ENCODE measurements around the gene FIBCD1. TPM values are rescaled to one million over a fixed set of nuclear protein-coding genes. Genes with fewer than 3 reads are reported as not detected.
A peak's percentile ranks its signal among the peaks of the same experiment; 100 is the strongest.

The FIBCD1 gene
- total RNA-seq, 1 experiment from 2014 or later: 6.6 TPM

DNA sequence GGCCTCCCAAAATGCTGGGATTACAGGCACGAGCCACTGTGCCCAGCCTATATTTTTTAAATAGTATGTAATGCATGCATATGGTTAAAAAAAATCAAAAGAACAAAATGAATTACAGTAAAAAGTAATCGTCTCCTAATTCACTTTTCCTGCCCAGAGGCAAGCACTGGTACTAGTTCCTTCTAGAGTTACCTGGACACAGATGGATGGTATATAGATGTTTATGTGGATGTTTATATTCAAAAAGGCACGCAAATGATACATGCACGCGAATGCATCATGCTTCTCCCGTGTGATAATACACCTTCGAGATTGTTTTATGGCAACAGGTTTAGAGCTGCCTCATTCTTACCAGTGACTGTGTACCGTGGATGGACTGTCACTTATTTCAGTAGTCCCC is 82.6 kb downstream of the FIBCD1 start:
- Mint-ChIP-seq H3K4me3 (no peak overlapping the region), H3K36me3 (peaks cover 35% of the 10 kb centered on the region), H3K9me3 (no peaks in the 10 kb centered on the region), H3K27ac (0 out of 2 replicates have a peak overlapping the region, but pooled peaks have one; percentile 27), H3K4me1 (peaks cover 23% of the 10 kb centered on the region), H3K27me3 (ENCODE audit: low read depth) (no peaks in the 10 kb centered on the region)
- DNase-seq (ENCODE audit: low spot score): no peak
- POLR2A ChIA-PET: no interaction called here
- CTCF ChIA-PET: no interaction called here
- TF ChIP-seq ESRRA (CRISPR knock-in tag; IDR thresholded peaks at IDR 0.05; ENCODE audit: borderline replicate concordance): no peak
- TF ChIP-seq, protein P1, sequence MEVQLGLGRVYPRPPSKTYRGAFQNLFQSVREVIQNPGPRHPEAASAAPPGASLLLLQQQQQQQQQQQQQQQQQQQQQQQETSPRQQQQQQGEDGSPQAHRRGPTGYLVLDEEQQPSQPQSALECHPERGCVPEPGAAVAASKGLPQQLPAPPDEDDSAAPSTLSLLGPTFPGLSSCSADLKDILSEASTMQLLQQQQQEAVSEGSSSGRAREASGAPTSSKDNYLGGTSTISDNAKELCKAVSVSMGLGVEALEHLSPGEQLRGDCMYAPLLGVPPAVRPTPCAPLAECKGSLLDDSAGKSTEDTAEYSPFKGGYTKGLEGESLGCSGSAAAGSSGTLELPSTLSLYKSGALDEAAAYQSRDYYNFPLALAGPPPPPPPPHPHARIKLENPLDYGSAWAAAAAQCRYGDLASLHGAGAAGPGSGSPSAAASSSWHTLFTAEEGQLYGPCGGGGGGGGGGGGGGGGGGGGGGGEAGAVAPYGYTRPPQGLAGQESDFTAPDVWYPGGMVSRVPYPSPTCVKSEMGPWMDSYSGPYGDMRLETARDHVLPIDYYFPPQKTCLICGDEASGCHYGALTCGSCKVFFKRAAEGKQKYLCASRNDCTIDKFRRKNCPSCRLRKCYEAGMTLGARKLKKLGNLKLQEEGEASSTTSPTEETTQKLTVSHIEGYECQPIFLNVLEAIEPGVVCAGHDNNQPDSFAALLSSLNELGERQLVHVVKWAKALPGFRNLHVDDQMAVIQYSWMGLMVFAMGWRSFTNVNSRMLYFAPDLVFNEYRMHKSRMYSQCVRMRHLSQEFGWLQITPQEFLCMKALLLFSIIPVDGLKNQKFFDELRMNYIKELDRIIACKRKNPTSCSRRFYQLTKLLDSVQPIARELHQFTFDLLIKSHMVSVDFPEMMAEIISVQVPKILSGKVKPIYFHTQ (CRISPR knock-in tag; IDR thresholded peaks at IDR 0.05): no peak
- no peak for TF ChIP-seq ZNF317 (CRISPR knock-in tag; IDR thresholded peaks at IDR 0.05; ENCODE audit: borderline replicate concordance, low read depth)
- TF ChIP-seq, protein P2, sequence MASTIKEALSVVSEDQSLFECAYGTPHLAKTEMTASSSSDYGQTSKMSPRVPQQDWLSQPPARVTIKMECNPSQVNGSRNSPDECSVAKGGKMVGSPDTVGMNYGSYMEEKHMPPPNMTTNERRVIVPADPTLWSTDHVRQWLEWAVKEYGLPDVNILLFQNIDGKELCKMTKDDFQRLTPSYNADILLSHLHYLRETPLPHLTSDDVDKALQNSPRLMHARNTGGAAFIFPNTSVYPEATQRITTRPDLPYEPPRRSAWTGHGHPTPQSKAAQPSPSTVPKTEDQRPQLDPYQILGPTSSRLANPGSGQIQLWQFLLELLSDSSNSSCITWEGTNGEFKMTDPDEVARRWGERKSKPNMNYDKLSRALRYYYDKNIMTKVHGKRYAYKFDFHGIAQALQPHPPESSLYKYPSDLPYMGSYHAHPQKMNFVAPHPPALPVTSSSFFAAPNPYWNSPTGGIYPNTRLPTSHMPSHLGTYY (CRISPR knock-in tag; IDR thresholded peaks at IDR 0.05): no peak
- TF ChIP-seq NFATC4 (CRISPR knock-in tag; IDR thresholded peaks at IDR 0.05): no peak
- TF ChIP-seq, protein P3, sequence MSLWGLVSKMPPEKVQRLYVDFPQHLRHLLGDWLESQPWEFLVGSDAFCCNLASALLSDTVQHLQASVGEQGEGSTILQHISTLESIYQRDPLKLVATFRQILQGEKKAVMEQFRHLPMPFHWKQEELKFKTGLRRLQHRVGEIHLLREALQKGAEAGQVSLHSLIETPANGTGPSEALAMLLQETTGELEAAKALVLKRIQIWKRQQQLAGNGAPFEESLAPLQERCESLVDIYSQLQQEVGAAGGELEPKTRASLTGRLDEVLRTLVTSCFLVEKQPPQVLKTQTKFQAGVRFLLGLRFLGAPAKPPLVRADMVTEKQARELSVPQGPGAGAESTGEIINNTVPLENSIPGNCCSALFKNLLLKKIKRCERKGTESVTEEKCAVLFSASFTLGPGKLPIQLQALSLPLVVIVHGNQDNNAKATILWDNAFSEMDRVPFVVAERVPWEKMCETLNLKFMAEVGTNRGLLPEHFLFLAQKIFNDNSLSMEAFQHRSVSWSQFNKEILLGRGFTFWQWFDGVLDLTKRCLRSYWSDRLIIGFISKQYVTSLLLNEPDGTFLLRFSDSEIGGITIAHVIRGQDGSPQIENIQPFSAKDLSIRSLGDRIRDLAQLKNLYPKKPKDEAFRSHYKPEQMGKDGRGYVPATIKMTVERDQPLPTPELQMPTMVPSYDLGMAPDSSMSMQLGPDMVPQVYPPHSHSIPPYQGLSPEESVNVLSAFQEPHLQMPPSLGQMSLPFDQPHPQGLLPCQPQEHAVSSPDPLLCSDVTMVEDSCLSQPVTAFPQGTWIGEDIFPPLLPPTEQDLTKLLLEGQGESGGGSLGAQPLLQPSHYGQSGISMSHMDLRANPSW (CRISPR knock-in tag; conservative IDR thresholded peaks at IDR 0.05; ENCODE audit: low read depth): no peak
- no peak for TF ChIP-seq HMGA2 (CRISPR knock-in tag; IDR thresholded peaks at IDR 0.05)
- TF ChIP-seq PRRX2 (CRISPR knock-in tag; IDR thresholded peaks at IDR 0.05): no peak
- TF ChIP-seq, protein P4, sequence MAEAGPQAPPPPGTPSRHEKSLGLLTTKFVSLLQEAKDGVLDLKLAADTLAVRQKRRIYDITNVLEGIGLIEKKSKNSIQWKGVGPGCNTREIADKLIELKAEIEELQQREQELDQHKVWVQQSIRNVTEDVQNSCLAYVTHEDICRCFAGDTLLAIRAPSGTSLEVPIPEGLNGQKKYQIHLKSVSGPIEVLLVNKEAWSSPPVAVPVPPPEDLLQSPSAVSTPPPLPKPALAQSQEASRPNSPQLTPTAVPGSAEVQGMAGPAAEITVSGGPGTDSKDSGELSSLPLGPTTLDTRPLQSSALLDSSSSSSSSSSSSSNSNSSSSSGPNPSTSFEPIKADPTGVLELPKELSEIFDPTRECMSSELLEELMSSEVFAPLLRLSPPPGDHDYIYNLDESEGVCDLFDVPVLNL (CRISPR knock-in tag; IDR thresholded peaks at IDR 0.05; ENCODE audit: borderline replicate concordance, low read depth): no peak
- no peak for TF ChIP-seq TP53 (CRISPR knock-in tag; IDR thresholded peaks at IDR 0.05)
- TF ChIP-seq, protein P5, sequence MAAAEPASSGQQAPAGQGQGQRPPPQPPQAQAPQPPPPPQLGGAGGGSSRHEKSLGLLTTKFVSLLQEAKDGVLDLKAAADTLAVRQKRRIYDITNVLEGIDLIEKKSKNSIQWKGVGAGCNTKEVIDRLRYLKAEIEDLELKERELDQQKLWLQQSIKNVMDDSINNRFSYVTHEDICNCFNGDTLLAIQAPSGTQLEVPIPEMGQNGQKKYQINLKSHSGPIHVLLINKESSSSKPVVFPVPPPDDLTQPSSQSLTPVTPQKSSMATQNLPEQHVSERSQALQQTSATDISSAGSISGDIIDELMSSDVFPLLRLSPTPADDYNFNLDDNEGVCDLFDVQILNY (CRISPR knock-in tag; IDR thresholded peaks at IDR 0.05): no peak
- no peak for TF ChIP-seq SP1 (CRISPR knock-in tag; conservative IDR thresholded peaks at IDR 0.05)
- TF ChIP-seq GTF2I (CRISPR knock-in tag; conservative IDR thresholded peaks at IDR 0.05): no peak
- TF ChIP-seq SOX15 (CRISPR knock-in tag; IDR thresholded peaks at IDR 0.05): no peak
- TF ChIP-seq NFE2L1 (CRISPR knock-in tag; IDR thresholded peaks at IDR 0.05): no peak
- no peak for TF ChIP-seq TCF7 (CRISPR knock-in tag; IDR thresholded peaks at IDR 0.05; ENCODE audit: low read depth)
- no peak for TF ChIP-seq ZNF423 (CRISPR knock-in tag; IDR thresholded peaks at IDR 0.05)
- TF ChIP-seq, protein P6, sequence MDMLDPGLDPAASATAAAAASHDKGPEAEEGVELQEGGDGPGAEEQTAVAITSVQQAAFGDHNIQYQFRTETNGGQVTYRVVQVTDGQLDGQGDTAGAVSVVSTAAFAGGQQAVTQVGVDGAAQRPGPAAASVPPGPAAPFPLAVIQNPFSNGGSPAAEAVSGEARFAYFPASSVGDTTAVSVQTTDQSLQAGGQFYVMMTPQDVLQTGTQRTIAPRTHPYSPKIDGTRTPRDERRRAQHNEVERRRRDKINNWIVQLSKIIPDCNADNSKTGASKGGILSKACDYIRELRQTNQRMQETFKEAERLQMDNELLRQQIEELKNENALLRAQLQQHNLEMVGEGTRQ (CRISPR knock-in tag; IDR thresholded peaks at IDR 0.05): no peak
- ATAC-seq: no peak
